HT-29 (cell line): ENCODE results near the gene VAV1. TPM values are rescaled to one million over a fixed set of nuclear protein-coding genes. Genes with fewer than 3 reads are reported as not detected.

Source experiments
- DNase-seq: peaks from one replicate; pipeline ENCODE4 v3.0.0-alpha.2; 2015; ENCODE audit warnings: low spot score
- total RNA-seq: library from RNA; depleted of rRNA; stranded (reverse); fragments of >200 nt; shearing (Covaris generic); gene quantifications from 2 replicates; pipeline ENCODE4 v1.2.3, GENCODE V29; 2014; rRNA removed

The VAV1 gene
- total RNA-seq, 1 experiment from 2014 or later = 0.15 TPM

- DNase-seq = no peak
These were observed 119.4 kb downstream of the VAV1 start for GRCh38 chr19:6891761-6892385.

GRCh38 chr19:6894313-6894712 lies 121.8 kb downstream of the VAV1 start:
- no peak for DNase-seq

- no peak for DNase-seq
These were observed 130.9 kb downstream of the VAV1 start for GRCh38 chr19:6903446-6903845.

GRCh38 chr19:6906559-6907060 lies 134.1 kb downstream of the VAV1 start:
- no peak for DNase-seq

Other genes with a start within 250 kb of the VAV1 start
- 3.0 and 3.1 TPM in 2 replicates for gene TNFSF9, start 241.7 kb upstream of the VAV1 start, total RNA-seq
- not detected in 2 replicates for gene CD70, start 181.6 kb upstream of the VAV1 start, total RNA-seq
- not detected in 2 replicates for gene TNFSF14, start 102.5 kb upstream of the VAV1 start, total RNA-seq
- 0.64 TPM in 1 of 2 replicates, not detected in the other for gene C3, start 52.1 kb upstream of the VAV1 start, total RNA-seq
- gene GPR108, start 35.1 kb upstream of the VAV1 start, total RNA-seq = 43.8 and 74.2 TPM in 2 replicates
- 63.7 and 65.7 TPM in 2 replicates for gene TRIP10, start 33.0 kb upstream of the VAV1 start, total RNA-seq
- gene SH2D3A, start 5.3 kb upstream of the VAV1 start, total RNA-seq = 110 and 119 TPM in 2 replicates
- not detected in 2 replicates for gene ADGRE1, start 114.9 kb downstream of the VAV1 start, total RNA-seq
- gene MBD3L2B, start 248.7 kb downstream of the VAV1 start, total RNA-seq = not detected in 2 replicates